MM.1S (cell line): ENCODE measurements around the gene RAB11FIP4.

Source experiments
- DNase-seq: peaks from one replicate; pipeline ENCODE4 v3.0.0-alpha.2; 2015
- H2AFZ ChIP-seq: fragments of 300-600 bp; sonication (generic); 2 replicates; pipeline ENCODE4 v1.6.0; 2016; ENCODE audit warnings: antibody characterized with exemption, low read length
- H3F3A ChIP-seq: fragments of 300-600 bp; sonication (generic); 2 replicates; pipeline ENCODE4 v1.6.1; 2016; ENCODE audit warnings: mild to moderate bottlenecking, antibody characterized with exemption, low read length, moderate library complexity, mixed read lengths; ENCODE audit not compliant: insufficient read depth
- H3K27ac ChIP-seq: fragments of 300-600 bp; sonication (generic); 2 replicates; pipeline ENCODE4 v1.5.1; 2016; ENCODE audit warnings: mild to moderate bottlenecking, low read length
- H3K27me3 ChIP-seq: fragments of 300-600 bp; sonication (generic); replicated peaks from 2 replicates; pipeline ENCODE4 v1.6.0; 2016; ENCODE audit warnings: low read length; ENCODE audit not compliant: insufficient read depth
- H3K36me3 ChIP-seq: fragments of 300-600 bp; sonication (generic); replicated peaks from 2 replicates; pipeline ENCODE4 v1.6.1; 2016; ENCODE audit warnings: mild to moderate bottlenecking, low read length, mixed read lengths; ENCODE audit not compliant: insufficient read depth
- H3K4me1 ChIP-seq: fragments of 300-600 bp; sonication (generic); 2 replicates; pipeline ENCODE4 v1.6.1; 2016; ENCODE audit warnings: low read length, mixed read lengths
- H3K4me2 ChIP-seq: fragments of 300-600 bp; sonication (generic); 2 replicates; pipeline ENCODE4 v1.6.0; 2016; ENCODE audit warnings: low read depth, low read length
- H3K4me3 ChIP-seq: fragments of 300-600 bp; sonication (generic); 2 replicates; pipeline ENCODE4 v1.5.1; 2016; ENCODE audit warnings: low read length, mixed read lengths
- H3K79me2 ChIP-seq: fragments of 300-600 bp; sonication (generic); 2 replicates; pipeline ENCODE4 v1.6.1; 2016; ENCODE audit warnings: mixed run types, low read length, mixed read lengths
- H3K9ac ChIP-seq: fragments of 300-600 bp; sonication (generic); 2 replicates; pipeline ENCODE4 v1.6.1; 2016; ENCODE audit warnings: low read length, mixed read lengths
- H3K9me2 ChIP-seq: fragments of 300-600 bp; sonication (generic); replicated peaks from 2 replicates; pipeline ENCODE4 v1.6.1; 2016; ENCODE audit warnings: mild to moderate bottlenecking, low read length, mixed read lengths; ENCODE audit not compliant: insufficient read depth
- H3K9me3 ChIP-seq: fragments of 300-600 bp; sonication (generic); replicated peaks from 2 replicates; pipeline ENCODE4 v1.6.1; 2016; ENCODE audit warnings: mild to moderate bottlenecking, low read length, mixed read lengths; ENCODE audit not compliant: insufficient read depth
- H4K20me1 ChIP-seq: fragments of 300-600 bp; sonication (generic); 2 replicates; pipeline ENCODE4 v1.6.1; 2016; ENCODE audit warnings: mild to moderate bottlenecking, low read length, moderate library complexity, mixed read lengths; ENCODE audit not compliant: insufficient read depth
- CTCF ChIP-seq: fragments of 300-600 bp; sonication (generic); IDR thresholded peaks from 2 replicates; pipeline ENCODE4 v1.5.1; 2016; ENCODE audit warnings: antibody characterized with exemption, low read length, mixed read lengths
- EZH2 ChIP-seq: fragments of 300-600 bp; sonication (generic); optimal IDR thresholded peaks from 2 replicates; pipeline ENCODE3; 2017; ENCODE audit warnings: low read depth, mild to moderate bottlenecking, antibody characterized with exemption, low read length, mixed read lengths
- EZH2phosphoT487 ChIP-seq: fragments of 300-600 bp; sonication (generic); IDR thresholded peaks from 2 replicates; pipeline ENCODE4 v1.6.1; 2018; ENCODE audit warnings: antibody characterized with exemption, low read length

The RAB11FIP4 gene

GRCh38 chr17:31487648-31488263 lies 96.3 kb downstream of the RAB11FIP4 start:
- H3K27me3 ChIP-seq: no peaks in the 10 kb centered on the region
- DNase-seq: peak; percentile 97
- peaks cover 27% of the 10 kb centered on the region for H3K79me2 ChIP-seq
- H3K9me2 ChIP-seq: no peaks in the 10 kb centered on the region
- peak overlapping the region; percentile 69 for H3K4me3 ChIP-seq
- H3K4me2 ChIP-seq: peak overlapping the region; percentile 99
- H3F3A ChIP-seq: peaks cover 5% of the 10 kb centered on the region; the same call in 1 of the 2 replicates
- TF ChIP-seq CTCF (no peak), EZH2phosphoT487 (no peak), EZH2 (no peak)
- no peaks in the 10 kb centered on the region for H3K36me3 ChIP-seq
- peaks cover 21% of the 10 kb centered on the region for H3K4me1 ChIP-seq
- H3K9ac ChIP-seq: peak overlapping the region; percentile 52; the same call in 1 of the 2 replicates
- peak overlapping the region; percentile 99 for H2AFZ ChIP-seq
- no peaks in the 10 kb centered on the region for H3K9me3 ChIP-seq
- H4K20me1 ChIP-seq: no peaks in the 10 kb centered on the region
- H3K27ac ChIP-seq: peak overlapping the region; percentile 14; the same call in 1 of the 2 replicates

GRCh38 chr17:31488264-31488981 lies 96.9 kb downstream of the RAB11FIP4 start:
- H3F3A ChIP-seq: peaks cover 5% of the 10 kb centered on the region; the same call in 1 of the 2 replicates
- no peaks in the 10 kb centered on the region for H3K27me3 ChIP-seq
- H3K79me2 ChIP-seq: peaks cover 28% of the 10 kb centered on the region
- peak overlapping the region; percentile 94 for H3K4me2 ChIP-seq
- no peaks in the 10 kb centered on the region for H4K20me1 ChIP-seq
- H3K4me3 ChIP-seq: peak overlapping the region; percentile 84
- peak; percentile 34 for DNase-seq
- H3K9me2 ChIP-seq: no peaks in the 10 kb centered on the region
- no peaks in the 10 kb centered on the region for H3K9me3 ChIP-seq
- H3K36me3 ChIP-seq: no peaks in the 10 kb centered on the region
- peak overlapping the region; percentile 77 for H2AFZ ChIP-seq
- H3K9ac ChIP-seq: peak overlapping the region; percentile 79
- H3K27ac ChIP-seq: peak overlapping the region; percentile 35; the same call in 1 of the 2 replicates
- H3K4me1 ChIP-seq: peaks cover 21% of the 10 kb centered on the region
- TF ChIP-seq EZH2 (no peak), CTCF (no peak), EZH2phosphoT487 (no peak)

GRCh38 chr17:31488982-31489294 lies 97.5 kb downstream of the RAB11FIP4 start:
- no peaks in the 10 kb centered on the region for H3K9me2 ChIP-seq
- no peak overlapping the region for H3K27ac ChIP-seq
- no peak for TF ChIP-seq EZH2phosphoT487
- no peak for TF ChIP-seq CTCF
- TF ChIP-seq EZH2: no peak
- H3F3A ChIP-seq: peaks cover 5% of the 10 kb centered on the region; the same call in 1 of the 2 replicates
- H3K4me1 ChIP-seq: peaks cover 21% of the 10 kb centered on the region
- peaks cover 28% of the 10 kb centered on the region for H3K79me2 ChIP-seq
- H2AFZ ChIP-seq: no peak overlapping the region
- H3K9me3 ChIP-seq: no peaks in the 10 kb centered on the region
- H3K4me3 ChIP-seq: peak overlapping the region; percentile 84
- DNase-seq: peak; percentile 7
- peak overlapping the region; percentile 94 for H3K4me2 ChIP-seq
- H3K9ac ChIP-seq: peak overlapping the region; percentile 79; the same call in 1 of the 2 replicates
- no peaks in the 10 kb centered on the region for H3K27me3 ChIP-seq
- H4K20me1 ChIP-seq: no peaks in the 10 kb centered on the region
- H3K36me3 ChIP-seq: no peaks in the 10 kb centered on the region
